Measurements from ENCODE around the gene HLCS.

GRCh38 chr21:36791180-36791579 is 175.3 kb downstream of the HLCS start:
- TF ChIP-seq CTCF (optimal IDR thresholded peaks at IDR 0.05 in 1 of 3, IDR thresholded peaks at IDR 0.05 in 1 of 3, conservative IDR thresholded peaks at IDR 0.05 in 1 of 3; ENCODE audit: extremely low read depth in 1 of 3, insufficient read depth in 2 of 3, low read length in 3 of 3) (no peak), EZH2 (IDR thresholded peaks at IDR 0.05; ENCODE audit: low read length) (no peak)
